ENCODE measurements around the gene HSP90AB1. TPM values are rescaled to one million over a fixed set of nuclear protein-coding genes. Genes with fewer than 3 reads are reported as not detected.

Gene HSP90AB1
- total and polyA plus RNA-seq, 9 of the 15 experiments (the other 6 are each of a cell fraction or from before 2014, with no cell fraction given) = 1,780 to 3,358 (median 2,262) TPM

- TF ChIP-seq, protein P1, sequence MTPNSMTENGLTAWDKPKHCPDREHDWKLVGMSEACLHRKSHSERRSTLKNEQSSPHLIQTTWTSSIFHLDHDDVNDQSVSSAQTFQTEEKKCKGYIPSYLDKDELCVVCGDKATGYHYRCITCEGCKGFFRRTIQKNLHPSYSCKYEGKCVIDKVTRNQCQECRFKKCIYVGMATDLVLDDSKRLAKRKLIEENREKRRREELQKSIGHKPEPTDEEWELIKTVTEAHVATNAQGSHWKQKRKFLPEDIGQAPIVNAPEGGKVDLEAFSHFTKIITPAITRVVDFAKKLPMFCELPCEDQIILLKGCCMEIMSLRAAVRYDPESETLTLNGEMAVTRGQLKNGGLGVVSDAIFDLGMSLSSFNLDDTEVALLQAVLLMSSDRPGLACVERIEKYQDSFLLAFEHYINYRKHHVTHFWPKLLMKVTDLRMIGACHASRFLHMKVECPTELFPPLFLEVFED (CRISPR knock-in tag; conservative IDR thresholded peaks at IDR 0.05) = no peak
- TF ChIP-seq REST (IDR thresholded peaks at IDR 0.05; ENCODE audit: borderline replicate concordance) (peak; percentile 90), REST (CRISPR knock-in tag; IDR thresholded peaks at IDR 0.05; ENCODE audit: low read depth) (no peak; the same call in 1 of the 2 replicates), RFX7 (CRISPR knock-in tag; IDR thresholded peaks at IDR 0.05) (no peak), CTCFL (IDR thresholded peaks at IDR 0.05; ENCODE audit: borderline replicate concordance, insufficient read depth, low read depth, low read length, poor library complexity, severe bottlenecking) (peak; percentile 80), GABPA (tag; conservative IDR thresholded peaks at IDR 0.05; ENCODE audit: low read depth) (peak; percentile 90), ZNF41 (CRISPR knock-in tag; conservative IDR thresholded peaks at IDR 0.05) (no peak), SAFB2 (IDR thresholded peaks at IDR 0.05; ENCODE audit: borderline replicate concordance, low read depth, low read length, severe bottlenecking) (no peak), NCOA6 (IDR thresholded peaks at IDR 0.05) (no peak), CC2D1A (IDR thresholded peaks at IDR 0.05) (no peak), ZNF561 (CRISPR knock-in tag; conservative IDR thresholded peaks at IDR 0.05) (no peak), JUND (IDR thresholded peaks at IDR 0.05; ENCODE audit: borderline replicate concordance, low read depth, low read length) (peak; percentile 12), JUND (tag; IDR thresholded peaks at IDR 0.05; ENCODE audit: borderline replicate concordance, low read depth, low read length) (no peak)
- TF ChIP-seq, protein P2, sequence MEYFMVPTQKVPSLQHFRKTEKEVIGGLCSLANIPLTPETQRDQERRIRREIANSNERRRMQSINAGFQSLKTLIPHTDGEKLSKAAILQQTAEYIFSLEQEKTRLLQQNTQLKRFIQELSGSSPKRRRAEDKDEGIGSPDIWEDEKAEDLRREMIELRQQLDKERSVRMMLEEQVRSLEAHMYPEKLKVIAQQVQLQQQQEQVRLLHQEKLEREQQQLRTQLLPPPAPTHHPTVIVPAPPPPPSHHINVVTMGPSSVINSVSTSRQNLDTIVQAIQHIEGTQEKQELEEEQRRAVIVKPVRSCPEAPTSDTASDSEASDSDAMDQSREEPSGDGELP (CRISPR knock-in tag; IDR thresholded peaks at IDR 0.05; ENCODE audit: borderline replicate concordance) = peak; percentile 84
These were observed 18.3 kb downstream of the HSP90AB1 start, which contains the start of gene NFKBIE (continued) for GRCh38 chr6:44265007-44265721.

Measured in K562 (cell line).